Right atrium auricular region (tissue), 2 donors: ENCODE data around the gene FOXA3. TPM values are rescaled to one million over a fixed set of nuclear protein-coding genes. Genes with fewer than 3 reads are reported as not detected.

Experiments used
- DNase-seq: peaks from one replicate; pipeline ENCODE4 v3.0.0-alpha.2; 2019; ENCODE audit warnings: low spot score
- H3K27ac ChIP-seq, 2 donors: fragments of 200-600 bp; sonication (generic); 1 replicate in 1 of 2; 2 replicates in 1 of 2; pipeline ENCODE4 v1.5.1; 2016 to 2019
- H3K27me3 ChIP-seq, 2 donors: fragments of 200-600 bp; sonication (generic); one replicate each; pipeline versions ENCODE4 v1.5.1 to v1.6.0; 2017 to 2019
- H3K36me3 ChIP-seq: fragments of 200-600 bp; sonication (generic); one replicate; pipeline ENCODE4 v1.5.1; 2016
- H3K4me1 ChIP-seq, 2 donors: fragments of 200-600 bp; sonication (generic); one replicate each; pipeline versions ENCODE4 v1.5.1 to v1.6.0; 2017 to 2019
- H3K4me3 ChIP-seq, 2 donors: fragments of 200-600 bp; sonication (generic); 1 replicate in 1 of 2; 2 replicates in 1 of 2; pipeline ENCODE4 v1.5.1; 2017 to 2019; ENCODE audit warnings: mild to moderate bottlenecking in 1 of 2, moderate library complexity in 1 of 2
- H3K9me3 ChIP-seq, 2 donors: fragments of 200-600 bp; sonication (generic); one replicate each; pipeline ENCODE4 v1.5.1; 2019
- total RNA-seq, 2 donors: library from RNA; depleted of rRNA; stranded (reverse); fragments of >200 nt; gene quantifications; one replicate each; pipeline ENCODE4 v1.1.0, GENCODE V29; 2016
- TF ChIP-seq, protein P1 (sequence below), 2 donors: fragments of 200-600 bp; sonication (generic); IDR thresholded peaks; one replicate each; pipeline ENCODE4 v1.5.1; 2019; ENCODE audit warnings: antibody characterized with exemption in 2 of 2

The FOXA3 gene
- total RNA-seq, 2 donors from 2014 or later: not detected

DNA sequence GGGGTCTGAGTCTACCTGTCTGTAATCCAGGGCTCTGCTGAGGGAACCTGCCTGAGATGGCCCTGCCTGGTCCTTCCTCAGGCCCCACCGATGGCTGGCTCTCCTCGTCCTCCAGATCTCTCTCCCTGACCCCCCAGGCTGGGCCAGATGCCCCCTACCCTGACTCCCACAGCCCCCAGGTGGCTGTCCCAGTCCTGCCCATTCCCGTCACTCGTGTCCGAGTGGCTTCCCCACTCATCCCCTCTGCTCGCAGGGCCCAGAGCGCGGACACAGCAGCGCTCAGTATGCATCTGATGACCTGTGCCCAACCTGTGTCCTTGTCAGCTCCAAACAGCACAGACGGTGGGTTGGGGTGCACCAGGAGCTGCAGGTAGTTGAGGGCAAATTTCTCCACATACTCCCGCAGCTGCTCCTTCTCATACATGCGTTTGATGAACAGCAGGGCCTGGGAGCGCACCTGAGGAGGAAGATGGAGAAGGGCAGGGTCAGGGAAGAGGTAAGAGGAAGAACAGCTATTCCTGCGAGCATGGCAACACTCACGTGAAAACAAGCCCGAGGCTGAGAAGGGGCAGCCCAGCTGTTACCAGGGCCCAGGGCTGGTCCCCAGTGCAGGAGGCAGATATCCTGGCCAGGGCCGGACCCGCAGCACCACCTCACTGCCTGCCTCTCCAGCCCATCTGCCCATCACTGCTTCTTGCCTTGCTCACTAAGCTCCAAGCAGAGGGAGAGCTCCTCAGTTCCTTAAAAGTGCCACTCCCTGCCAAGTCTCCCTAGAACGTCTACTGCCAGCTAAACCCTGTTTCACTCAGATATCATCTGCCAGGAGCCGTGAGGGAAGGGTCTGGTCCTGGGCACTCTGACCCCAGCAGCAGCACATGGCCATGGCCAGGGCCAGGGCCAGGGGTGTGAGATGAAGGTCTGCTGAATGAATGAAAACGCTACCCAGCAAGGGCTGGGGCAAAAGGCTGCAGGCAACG is 37.9 kb upstream of the FOXA3 start:
- H3K4me3 ChIP-seq: no peak overlapping the region
- no peaks in the 10 kb centered on the region for H3K4me1 ChIP-seq
- H3K27me3 ChIP-seq: no peaks in the 10 kb centered on the region
- TF ChIP-seq, protein P1, sequence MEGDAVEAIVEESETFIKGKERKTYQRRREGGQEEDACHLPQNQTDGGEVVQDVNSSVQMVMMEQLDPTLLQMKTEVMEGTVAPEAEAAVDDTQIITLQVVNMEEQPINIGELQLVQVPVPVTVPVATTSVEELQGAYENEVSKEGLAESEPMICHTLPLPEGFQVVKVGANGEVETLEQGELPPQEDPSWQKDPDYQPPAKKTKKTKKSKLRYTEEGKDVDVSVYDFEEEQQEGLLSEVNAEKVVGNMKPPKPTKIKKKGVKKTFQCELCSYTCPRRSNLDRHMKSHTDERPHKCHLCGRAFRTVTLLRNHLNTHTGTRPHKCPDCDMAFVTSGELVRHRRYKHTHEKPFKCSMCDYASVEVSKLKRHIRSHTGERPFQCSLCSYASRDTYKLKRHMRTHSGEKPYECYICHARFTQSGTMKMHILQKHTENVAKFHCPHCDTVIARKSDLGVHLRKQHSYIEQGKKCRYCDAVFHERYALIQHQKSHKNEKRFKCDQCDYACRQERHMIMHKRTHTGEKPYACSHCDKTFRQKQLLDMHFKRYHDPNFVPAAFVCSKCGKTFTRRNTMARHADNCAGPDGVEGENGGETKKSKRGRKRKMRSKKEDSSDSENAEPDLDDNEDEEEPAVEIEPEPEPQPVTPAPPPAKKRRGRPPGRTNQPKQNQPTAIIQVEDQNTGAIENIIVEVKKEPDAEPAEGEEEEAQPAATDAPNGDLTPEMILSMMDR (IDR thresholded peaks at IDR 0.05): no peak
- peaks cover 91% of the 10 kb centered on the region for H3K36me3 ChIP-seq
- H3K9me3 ChIP-seq: no peaks in the 10 kb centered on the region
- no peak overlapping the region for H3K27ac ChIP-seq
- no peak for DNase-seq

DNA sequence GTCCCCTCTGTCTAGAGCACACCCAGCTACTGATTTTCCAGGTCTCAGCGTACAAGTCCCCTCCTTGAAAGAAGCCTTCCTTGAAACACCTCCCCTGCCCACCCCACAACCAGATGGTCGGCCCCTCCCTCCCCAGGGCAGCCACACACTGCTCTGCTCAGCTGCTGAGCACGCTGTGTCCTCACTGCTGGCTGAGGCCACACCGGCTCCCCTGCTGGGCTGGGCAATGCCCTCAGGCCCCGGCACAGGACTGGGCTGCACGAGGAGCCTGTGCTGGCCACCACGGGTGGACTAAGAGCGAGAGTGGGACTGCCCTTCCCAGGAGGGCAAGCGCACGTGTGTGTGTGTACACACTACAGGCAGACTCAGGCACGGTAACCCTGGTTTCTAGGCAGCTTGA is 37.2 kb upstream of the FOXA3 start:
- no peaks in the 10 kb centered on the region for H3K9me3 ChIP-seq

DNA sequence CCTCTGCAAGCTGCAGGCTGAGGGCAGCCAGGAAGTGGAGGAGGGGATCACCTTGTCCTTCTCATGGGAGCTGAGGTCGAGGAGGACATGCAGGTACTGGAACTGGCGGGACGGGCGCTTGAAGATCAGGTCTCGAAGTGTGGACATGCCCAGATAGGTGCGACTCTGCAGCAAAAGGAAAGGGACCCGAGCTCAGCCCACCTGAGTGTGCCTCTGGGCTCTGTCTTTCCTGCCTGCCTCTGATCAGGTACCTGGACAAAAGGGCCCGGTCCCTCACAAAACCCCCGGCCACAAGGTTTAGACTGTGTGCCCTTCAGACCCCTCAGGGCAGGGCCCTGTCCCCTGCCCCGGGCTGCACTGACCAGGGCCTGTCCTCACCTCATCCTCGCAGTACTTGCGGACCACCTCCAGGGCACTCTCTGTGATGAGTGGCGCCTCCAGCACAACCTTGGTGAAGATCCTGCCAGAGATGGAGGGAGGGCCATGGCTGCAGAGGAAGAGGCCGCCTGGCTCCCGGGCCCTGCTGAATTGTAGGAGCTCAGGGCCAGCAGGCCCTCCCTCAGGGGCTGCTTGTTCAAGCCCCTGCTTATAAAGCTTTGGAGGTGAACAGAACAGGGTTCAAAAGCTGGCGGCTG is 36.5 kb upstream of the FOXA3 start:
- TF ChIP-seq, protein P1 (IDR thresholded peaks at IDR 0.05): no peak
- Histone ChIP-seq H3K27ac (no peak overlapping the region), H3K4me1 (no peaks in the 10 kb centered on the region), H3K27me3 (no peaks in the 10 kb centered on the region), H3K36me3 (peaks cover 99% of the 10 kb centered on the region), H3K4me3 (no peak overlapping the region), H3K9me3 (no peaks in the 10 kb centered on the region)
- no peak for DNase-seq

More for the DNA sequence above, 37.2 kb upstream of the FOXA3 start:
- TF ChIP-seq, protein P1 (IDR thresholded peaks at IDR 0.05): no peak
- DNase-seq: no peak
- Histone ChIP-seq H3K27me3 (no peaks in the 10 kb centered on the region), H3K36me3 (peaks cover 95% of the 10 kb centered on the region), H3K4me1 (no peaks in the 10 kb centered on the region), H3K4me3 (no peak overlapping the region), H3K27ac (no peak overlapping the region)

DNA sequence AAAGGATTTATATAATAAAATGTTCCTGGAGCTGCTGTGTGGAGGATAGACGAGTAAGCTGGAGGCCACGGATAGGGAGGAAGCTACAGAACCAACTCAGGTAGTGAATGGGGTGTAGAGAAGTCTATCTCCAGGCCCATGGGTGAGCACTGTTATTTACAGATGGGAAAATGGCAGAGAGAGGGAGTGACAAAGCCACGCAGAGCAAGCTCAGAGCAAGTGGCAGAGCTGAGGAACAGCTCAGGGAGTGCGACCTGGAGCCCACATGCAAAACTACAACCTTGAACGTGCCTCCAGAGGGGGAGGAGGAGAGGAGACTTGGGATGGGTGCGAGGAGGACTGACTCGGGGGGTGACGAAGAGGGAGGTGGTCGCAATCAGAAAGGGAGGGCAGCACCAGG is 35.6 kb upstream of the FOXA3 start:
- Histone ChIP-seq H3K4me3 (no peak overlapping the region), H3K27ac (no peak overlapping the region), H3K27me3 (no peaks in the 10 kb centered on the region), H3K9me3 (no peaks in the 10 kb centered on the region), H3K4me1 (no peaks in the 10 kb centered on the region), H3K36me3 (peaks cover 99% of the 10 kb centered on the region)
- no peak for DNase-seq
- TF ChIP-seq, protein P1 (IDR thresholded peaks at IDR 0.05): no peak

DNA sequence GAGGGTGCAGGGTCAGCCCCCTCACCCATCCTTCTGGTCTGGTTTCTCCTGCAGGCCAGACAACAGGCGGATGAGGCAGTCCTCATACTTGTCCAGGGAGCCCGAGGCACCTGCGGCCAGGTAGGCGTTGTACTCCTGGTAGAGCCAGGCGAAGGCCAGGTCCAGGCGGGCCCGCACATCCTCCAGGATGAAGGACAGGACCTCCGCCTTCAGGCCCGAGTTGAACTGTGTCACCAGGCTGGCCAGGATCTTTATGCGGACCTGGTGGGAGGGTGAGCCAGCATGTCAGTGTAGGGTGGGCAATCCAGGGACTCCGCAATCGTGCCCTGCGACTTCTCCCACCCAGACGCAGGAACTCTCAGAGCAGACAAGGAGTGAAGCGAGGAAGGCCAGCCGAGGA is 35.2 kb upstream of the FOXA3 start:
- no peaks in the 10 kb centered on the region for H3K4me1 ChIP-seq
- no peak for DNase-seq
- TF ChIP-seq, protein P1 (IDR thresholded peaks at IDR 0.05): no peak

More for the DNA sequence above, 35.2 kb upstream of the FOXA3 start:
- H3K9me3 ChIP-seq: no peaks in the 10 kb centered on the region
- no peak overlapping the region for H3K27ac ChIP-seq
- no peaks in the 10 kb centered on the region for H3K27me3 ChIP-seq
- H3K36me3 ChIP-seq: peaks cover 97% of the 10 kb centered on the region
- no peak overlapping the region for H3K4me3 ChIP-seq
